PC-3 (cell line): ENCODE data around the gene CFL2. TPM values are rescaled to one million over a fixed set of nuclear protein-coding genes. Genes with fewer than 3 reads are reported as not detected.
A peak's percentile ranks its signal among the peaks of the same experiment; 100 is the strongest.

Experiments
- ATAC-seq: fragments of 200-7000 bp; cut with Tn5 transposase; 2 replicates; pipeline ENCODE4 v1.9.1; 2020; ENCODE audit warnings: mild to moderate bottlenecking, moderate library complexity
- Bru-seq: library from RNA; stranded (reverse); fragments of 400-500 nt; gene quantifications from one replicate; lab custom pipeline; 2021; lab: Mats Ljungman, UMichigan
- BruChase-seq, 2 experiments: library from RNA; stranded (reverse); fragments of 400-500 nt; gene quantifications; one replicate each; lab custom pipeline; 2021; lab: Mats Ljungman, UMichigan
- BruUV-seq: library from RNA; stranded (reverse); fragments of 400-500 nt; replicated peaks from 2 replicates; lab custom pipeline; 2021; lab: Mats Ljungman, UMichigan
- CTCF ChIA-PET: fragments of 300-600 bp; sonication (Branson Sonifier 250); formaldehyde crosslinking; loops from one replicate; lab custom pipeline; 2022; ENCODE audit warnings: antibody characterized with exemption; lab: Charles Lee
- POLR2A ChIA-PET: fragments of 300-600 bp; sonication (Branson Sonifier 250); formaldehyde crosslinking; loops from one replicate; lab custom pipeline; 2022; ENCODE audit warnings: antibody characterized with exemption; ENCODE audit not compliant: unreplicated experiment; lab: Charles Lee
- DNase-seq: peaks from one replicate; pipeline ENCODE4 v3.0.0-alpha.2; 2015
- H2AFZ ChIP-seq: fragments of 300-600 bp; sonication (generic); 2 replicates; pipeline ENCODE4 v1.6.0; 2016; ENCODE audit warnings: antibody characterized with exemption, low read length
- H3F3A ChIP-seq: fragments of 300-600 bp; sonication (generic); one replicate; pipeline ENCODE4 v1.6.0; 2017; ENCODE audit warnings: antibody characterized with exemption, low read length, control low read depth, mild to moderate bottlenecking; ENCODE audit not compliant: unreplicated experiment
- H3K27ac ChIP-seq: fragments of 300-600 bp; sonication (generic); 2 replicates; pipeline ENCODE4 v1.5.1; 2016; ENCODE audit warnings: mild to moderate bottlenecking, low read length
- H3K27me3 ChIP-seq: fragments of 300-600 bp; sonication (generic); 2 replicates; pipeline ENCODE4 v1.6.1; 2016; ENCODE audit warnings: low read length, mixed read lengths
- H3K36me3 ChIP-seq: fragments of 300-600 bp; sonication (generic); 2 replicates; pipeline ENCODE4 v1.6.1; 2016; ENCODE audit warnings: low read depth, mixed run types, low read length, mixed read lengths
- H3K4me1 ChIP-seq: fragments of 300-600 bp; sonication (generic); 2 replicates; pipeline ENCODE4 v1.5.1; 2016; ENCODE audit warnings: low read length; ENCODE audit not compliant: insufficient read depth
- H3K4me2 ChIP-seq: fragments of 300-600 bp; sonication (generic); 2 replicates; pipeline ENCODE4 v1.6.0; 2016; ENCODE audit warnings: low read length
- H3K4me3 ChIP-seq: fragments of 300-600 bp; sonication (generic); 2 replicates; pipeline ENCODE4 v1.5.1; 2016; ENCODE audit warnings: mild to moderate bottlenecking, low read length, mixed read lengths
- H3K79me2 ChIP-seq: fragments of 300-600 bp; sonication (generic); 2 replicates; pipeline ENCODE4 v1.6.1; 2017; ENCODE audit warnings: low read length, mixed read lengths
- H3K9ac ChIP-seq: fragments of 300-600 bp; sonication (generic); 2 replicates; pipeline ENCODE4 v1.6.0; 2016; ENCODE audit warnings: mild to moderate bottlenecking, low read length
- H3K9me2 ChIP-seq: fragments of 300-600 bp; sonication (generic); replicated peaks from 2 replicates; pipeline ENCODE4 v1.6.1; 2016; ENCODE audit warnings: mixed run types, low read length, mixed read lengths
- H3K9me3 ChIP-seq: fragments of 300-600 bp; sonication (generic); 2 replicates; pipeline ENCODE4 v1.6.1; 2016; ENCODE audit warnings: low read length, mixed read lengths
- H4K20me1 ChIP-seq: fragments of 300-600 bp; sonication (generic); 2 replicates; pipeline ENCODE4 v1.6.1; 2016; ENCODE audit warnings: low read length, mixed read lengths
- EZH2 ChIP-seq: fragments of 300-600 bp; sonication (generic); IDR thresholded peaks from one replicate; pipeline ENCODE4 v1.6.1; 2017; ENCODE audit warnings: antibody characterized with exemption, mild to moderate bottlenecking, low read length; ENCODE audit not compliant: unreplicated experiment
- EZH2phosphoT487 ChIP-seq: fragments of 300-600 bp; sonication (generic); IDR thresholded peaks from 2 replicates; pipeline ENCODE4 v1.6.1; 2018; ENCODE audit warnings: mild to moderate bottlenecking, antibody characterized with exemption, low read length, borderline replicate concordance
- intact Hi-C: fragments of 100-400 bp; cut with micrococcal nuclease; formaldehyde crosslinking; loops from 2 replicates; pipeline ENCODE4 v1.9.0; 2023
- long read RNA-seq: library from polyadenylated mRNA; unstranded; transcript quantifications from one replicate; pipeline ENCODE4 v2.0.0, GENCODE V29; 2021; ENCODE audit not compliant: unreplicated experiment
- total RNA-seq: library from RNA; depleted of rRNA; stranded (reverse); fragments of >200 nt; gene quantifications from 2 replicates; pipeline ENCODE4 v1.2.3, GENCODE V29; 2014; rRNA removed
- TF ChIP-seq, protein P1 (sequence below): fragments of 300-600 bp; sonication (generic); conservative IDR thresholded peaks from 2 replicates; pipeline ENCODE4 v1.5.1; 2017; ENCODE audit warnings: antibody characterized with exemption, low read depth, mild to moderate bottlenecking, low read length

Gene CFL2
- total RNA-seq (88.4 and 98.0 TPM in 2 replicates), Bru-seq, nascent RNA (percentile 95 among the genes with signal in this experiment), BruChase-seq, experiment 1, labeled RNA remaining after a 6-hour chase (percentile 99 among the genes with signal in this experiment), BruChase-seq, experiment 2, labeled RNA remaining after a 2-hour chase (percentile 98 among the genes with signal in this experiment)
- long read RNA-seq, full-length matches to known transcripts = 173 of 186 reads
- long read RNA-seq, partial matches to known transcripts = 4 of 186 reads
- long read RNA-seq, other reads (novel, unspliced or antisense) = 9 of 186 reads

- Histone ChIP-seq H3K27ac (peak within 1 kb of the TSS; percentile 51), H3K4me3 (peak within 1 kb of the TSS; percentile 89), H3K4me2 (peak within 1 kb of the TSS; percentile 78), H3K9me2 (no peaks in the 10 kb centered on the region), H3F3A (no peaks in the 10 kb centered on the region), H2AFZ (peak within 1 kb of the TSS; percentile 84), H3K9ac (peak within 1 kb of the TSS; percentile 84), H4K20me1 (peaks cover 5% of the 10 kb centered on the region; the same call in 1 of the 2 replicates), H3K4me1 (peaks cover 33% of the 10 kb centered on the region), H3K79me2 (peaks cover 36% of the 10 kb centered on the region), H3K36me3 (peaks cover 8% of the 10 kb centered on the region; the same call in 1 of the 2 replicates), H3K27me3 (no peaks in the 10 kb centered on the region), H3K9me3 (no peaks in the 10 kb centered on the region)
- POLR2A ChIA-PET = interaction anchor here (0.6 to 2.2 kb wide), 2 partner anchors 15 to 445 kb away, joined by 6 to 17 read pairs; no protein-coding TSS in a partner anchor
- no TSS peak for BruUV-seq
- CTCF ChIA-PET = interaction anchor here (1.2 kb wide), 1 partner anchor 9 kb away, joined by 4 read pairs; no protein-coding TSS in a partner anchor
- TF ChIP-seq EZH2 = no peak
- TF ChIP-seq, protein P1, sequence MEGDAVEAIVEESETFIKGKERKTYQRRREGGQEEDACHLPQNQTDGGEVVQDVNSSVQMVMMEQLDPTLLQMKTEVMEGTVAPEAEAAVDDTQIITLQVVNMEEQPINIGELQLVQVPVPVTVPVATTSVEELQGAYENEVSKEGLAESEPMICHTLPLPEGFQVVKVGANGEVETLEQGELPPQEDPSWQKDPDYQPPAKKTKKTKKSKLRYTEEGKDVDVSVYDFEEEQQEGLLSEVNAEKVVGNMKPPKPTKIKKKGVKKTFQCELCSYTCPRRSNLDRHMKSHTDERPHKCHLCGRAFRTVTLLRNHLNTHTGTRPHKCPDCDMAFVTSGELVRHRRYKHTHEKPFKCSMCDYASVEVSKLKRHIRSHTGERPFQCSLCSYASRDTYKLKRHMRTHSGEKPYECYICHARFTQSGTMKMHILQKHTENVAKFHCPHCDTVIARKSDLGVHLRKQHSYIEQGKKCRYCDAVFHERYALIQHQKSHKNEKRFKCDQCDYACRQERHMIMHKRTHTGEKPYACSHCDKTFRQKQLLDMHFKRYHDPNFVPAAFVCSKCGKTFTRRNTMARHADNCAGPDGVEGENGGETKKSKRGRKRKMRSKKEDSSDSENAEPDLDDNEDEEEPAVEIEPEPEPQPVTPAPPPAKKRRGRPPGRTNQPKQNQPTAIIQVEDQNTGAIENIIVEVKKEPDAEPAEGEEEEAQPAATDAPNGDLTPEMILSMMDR = no peak
- no peak for TF ChIP-seq EZH2phosphoT487
- DNase-seq = peak; percentile 75
- intact Hi-C loops = no loop called here
- peak; percentile 89 for ATAC-seq
Measured at GRCh38 chr14:34714320-34715126, at the start of gene CFL2. Gene CFL2, minus strand, starts transcription at chr14:34714593. Its CDS starts 53 bp downstream, at chr14:34714540.

DNA sequence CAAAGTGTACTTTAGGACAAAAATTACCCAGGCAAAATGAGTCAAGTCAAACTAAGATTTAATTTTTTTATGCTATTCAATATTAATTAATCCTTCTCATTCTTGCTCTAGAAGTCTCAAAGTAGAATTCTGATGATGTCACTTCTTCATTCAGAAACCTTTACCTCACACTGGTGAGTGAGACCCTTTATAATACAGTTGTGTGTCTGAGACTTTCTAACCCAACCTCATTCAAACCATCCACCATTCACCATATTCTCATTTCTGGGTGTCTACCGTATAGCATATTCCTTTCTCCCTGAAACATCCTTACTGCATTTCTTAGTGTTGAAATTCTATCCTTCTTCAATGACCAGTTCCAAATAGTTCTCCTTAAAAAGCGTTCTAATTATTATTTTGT, 40.8 kb upstream of the CFL2 start:
- ChIA-PET POLR2A (no interaction called here), CTCF (no interaction called here)
- Histone ChIP-seq H3K27me3 (no peaks in the 10 kb centered on the region), H3K4me3 (no peak overlapping the region), H3K79me2 (no peaks in the 10 kb centered on the region), H3K4me1 (no peaks in the 10 kb centered on the region), H3K36me3 (peaks cover 17% of the 10 kb centered on the region; the same call in 1 of the 2 replicates), H3K9ac (no peak overlapping the region), H3F3A (no peaks in the 10 kb centered on the region), H3K27ac (no peak overlapping the region), H3K9me3 (no peaks in the 10 kb centered on the region), H3K4me2 (no peak overlapping the region), H3K9me2 (no peaks in the 10 kb centered on the region), H2AFZ (no peak overlapping the region), H4K20me1 (no peaks in the 10 kb centered on the region)
- intact Hi-C loops = loop anchor here (5.0 kb wide), 1 partner anchor 232 kb away; no protein-coding TSS in a partner anchor
- ATAC-seq (no peak), DNase-seq (no peak)
- TF ChIP-seq, protein P1 = no peak
- TF ChIP-seq EZH2phosphoT487 (no peak), EZH2 (no peak)
- no TSS peak for BruUV-seq
